ENCODE results near the gene ATP2A2.

ATP2A2 gene

GRCh38 chr12:110281549-110282299, 677 bp downstream of the ATP2A2 start:
- peak; percentile 73 for DNase-seq (ENCODE audit: low read depth)
- H3K4me3 ChIP-seq (ENCODE audit: low read depth, low read length) = peak overlapping the region; percentile 96

DNA sequence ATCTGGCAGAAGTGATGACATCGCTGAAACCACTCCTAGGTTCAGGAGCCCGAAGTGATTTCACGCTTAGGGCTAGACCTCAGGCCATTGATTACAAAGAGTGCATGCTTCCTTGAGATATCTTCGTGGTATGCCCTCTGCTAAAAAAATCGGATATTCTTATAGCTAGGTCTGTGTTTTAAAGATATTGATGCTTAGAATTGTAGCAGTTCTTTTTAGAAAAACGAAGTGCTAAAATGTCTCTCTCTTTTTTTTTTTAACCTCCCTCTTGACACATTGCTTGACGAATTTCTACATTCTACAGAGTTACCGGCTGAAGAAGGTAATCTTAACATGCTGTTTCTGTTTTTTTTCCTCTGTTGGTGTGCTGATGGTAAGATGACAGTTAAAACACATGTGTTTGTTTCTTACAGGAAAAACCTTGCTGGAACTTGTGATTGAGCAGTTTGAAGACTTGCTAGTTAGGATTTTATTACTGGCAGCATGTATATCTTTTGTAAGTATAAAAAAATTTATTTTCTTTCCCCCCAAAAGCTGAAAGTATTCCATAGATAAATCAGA, 1.3 kb downstream of the ATP2A2 start:
- no peak for DNase-seq (ENCODE audit: low read depth)
- TF ChIP-seq CTCF (IDR thresholded peaks at IDR 0.05; ENCODE audit: insufficient read depth, low read depth, low read length, missing control alignments) = no peak
- peak overlapping the region; percentile 96 for H3K4me3 ChIP-seq (ENCODE audit: low read depth, low read length)

More at GRCh38 chr12:110281549-110282299, 677 bp downstream of the ATP2A2 start:
- TF ChIP-seq CTCF (IDR thresholded peaks at IDR 0.05; ENCODE audit: insufficient read depth, low read depth, low read length, missing control alignments) = no peak

DNA sequence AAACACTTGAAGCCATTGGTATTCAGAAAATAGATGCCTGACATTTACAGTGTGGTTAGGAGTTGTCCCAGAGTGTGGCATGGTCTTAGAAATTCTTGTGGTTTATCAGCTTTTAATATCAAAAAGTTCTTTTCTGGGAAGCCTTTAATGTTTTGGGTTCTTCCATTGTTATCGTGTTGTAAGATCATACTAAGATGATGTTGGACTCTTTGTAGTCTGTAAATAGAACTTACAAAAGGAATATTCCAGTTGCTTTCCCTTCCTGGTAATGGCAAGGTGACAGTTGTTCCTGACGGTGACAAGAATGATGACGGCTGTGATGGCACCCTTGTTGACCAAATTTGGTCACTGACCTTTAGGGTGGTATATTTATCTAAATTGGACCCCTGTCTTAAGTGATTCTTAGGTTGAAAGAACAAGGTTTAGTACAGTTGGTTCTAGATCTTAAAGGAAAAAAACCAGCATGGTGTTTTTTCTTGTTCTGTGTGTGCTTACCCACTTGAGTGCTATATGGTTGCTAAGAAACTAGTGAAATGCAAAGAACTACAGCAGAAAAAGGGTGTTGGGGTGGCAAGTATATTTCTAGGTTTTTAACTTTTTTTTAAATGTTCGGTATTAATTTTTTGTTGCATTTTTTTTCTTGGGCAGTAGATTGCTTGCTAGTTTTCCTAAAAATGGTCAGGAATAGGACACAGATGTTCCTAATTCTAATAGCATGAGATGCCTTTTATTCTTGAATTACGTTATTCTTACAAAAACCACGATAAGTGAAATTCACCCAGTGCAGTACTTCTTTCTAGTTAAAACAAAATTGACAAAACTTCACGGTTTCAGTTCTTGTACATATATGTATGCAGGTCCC, 2.1 kb downstream of the ATP2A2 start:
- peak; percentile 43 for DNase-seq (ENCODE audit: low read depth)
- TF ChIP-seq CTCF (IDR thresholded peaks at IDR 0.05; ENCODE audit: insufficient read depth, low read depth, low read length, missing control alignments) = no peak
- peak overlapping the region; percentile 96 for H3K4me3 ChIP-seq (ENCODE audit: low read depth, low read length)

DNA sequence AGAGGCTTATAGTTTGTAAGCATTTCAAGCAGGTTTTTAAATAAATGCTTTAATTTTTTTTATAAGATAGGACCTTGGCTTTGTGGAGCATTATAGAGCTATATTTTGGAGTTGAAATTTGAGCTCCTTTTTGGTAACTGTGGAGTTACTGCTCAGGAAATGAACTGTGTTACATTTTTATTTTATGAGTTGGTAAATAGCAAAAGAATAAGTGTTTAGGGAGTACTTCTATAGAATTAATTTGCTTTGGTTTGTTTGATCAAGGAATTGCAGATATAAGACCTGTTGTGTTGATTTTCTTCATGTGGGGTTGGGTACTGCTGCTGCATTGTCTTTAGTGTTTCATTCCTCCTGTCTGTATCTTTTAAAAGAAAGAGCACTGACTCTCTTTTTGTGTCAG, 3.5 kb downstream of the ATP2A2 start:
- TF ChIP-seq CTCF (IDR thresholded peaks at IDR 0.05; ENCODE audit: insufficient read depth, low read depth, low read length, missing control alignments) = no peak
- no peak for DNase-seq (ENCODE audit: low read depth)
- peak overlapping the region; percentile 96 for H3K4me3 ChIP-seq (ENCODE audit: low read depth, low read length)

DNA sequence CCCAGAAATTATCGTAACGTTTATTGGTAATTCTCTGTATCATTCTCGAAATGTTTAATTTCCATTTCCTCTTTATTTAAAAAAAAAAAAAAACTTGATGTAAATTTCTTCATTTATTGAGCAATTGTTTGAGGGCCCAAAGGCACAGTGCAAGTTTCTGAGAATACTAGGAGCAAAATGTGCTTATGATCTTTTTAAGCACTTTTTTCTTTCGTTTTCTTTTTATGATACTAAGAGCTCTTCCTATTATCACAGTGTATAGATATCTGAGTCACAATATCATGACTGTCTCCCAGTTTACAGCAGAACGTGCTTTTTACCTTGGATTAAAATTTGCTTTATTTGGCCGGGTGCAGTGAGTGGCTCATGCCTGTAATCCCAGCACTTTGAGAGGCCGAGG, 5.6 kb downstream of the ATP2A2 start:
- H3K4me3 ChIP-seq (ENCODE audit: low read depth, low read length) = no peak overlapping the region; the same call in 1 of the 2 replicates
- TF ChIP-seq CTCF (IDR thresholded peaks at IDR 0.05; ENCODE audit: insufficient read depth, low read depth, low read length, missing control alignments) = no peak
- no peak for DNase-seq (ENCODE audit: low read depth)

DNA sequence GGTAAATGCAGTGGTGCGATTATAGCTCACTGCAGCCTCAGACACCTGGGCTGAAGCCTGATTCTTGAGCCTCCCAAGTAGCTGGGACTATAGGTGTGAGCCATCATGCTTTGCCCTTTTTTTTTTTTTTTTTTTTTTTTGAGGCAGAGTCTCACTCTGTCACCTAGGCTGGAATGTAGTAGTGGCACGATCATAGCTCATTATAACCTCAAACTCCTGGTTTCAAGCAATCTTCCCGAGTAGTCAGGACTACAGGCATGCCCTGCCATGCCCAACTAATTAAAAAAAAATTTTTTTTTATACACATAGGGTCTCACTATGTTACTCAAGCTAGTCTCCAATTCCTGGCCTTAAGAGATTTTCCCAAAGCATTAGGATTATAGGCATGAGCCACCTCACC, 6.9 kb downstream of the ATP2A2 start:
- DNase-seq (ENCODE audit: low read depth) = no peak
- H3K4me3 ChIP-seq (ENCODE audit: low read depth, low read length) = no peak overlapping the region
- TF ChIP-seq CTCF (IDR thresholded peaks at IDR 0.05; ENCODE audit: insufficient read depth, low read depth, low read length, missing control alignments) = no peak
